GM12875 (cell line): ENCODE results near the gene ADGRG1.

Experiments used
- H3K4me3 ChIP-seq: one replicate; pipeline ENCODE4 v1.5.1; 2011; ENCODE audit warnings: low read depth, low read length, control low read depth
- CTCF ChIP-seq: IDR thresholded peaks from 2 replicates; pipeline ENCODE4 v1.5.1; 2011; ENCODE audit warnings: low read depth, mild to moderate bottlenecking, control low read depth, inconsistent platforms, low read length, moderate library complexity, borderline replicate concordance; ENCODE audit not compliant: insufficient read depth

ADGRG1 gene

GRCh38 chr16:57611706-57612105 is 16.7 kb upstream of the ADGRG1 start:
- TF ChIP-seq CTCF, result no peak
- no peak overlapping the region for H3K4me3 ChIP-seq

- TF ChIP-seq CTCF, result no peak
- no peak overlapping the region for H3K4me3 ChIP-seq
Observed at GRCh38 chr16:57612494-57612893, 15.9 kb upstream of the ADGRG1 start.

- no peak for TF ChIP-seq CTCF
- no peak overlapping the region for H3K4me3 ChIP-seq
Observed at GRCh38 chr16:57613514-57613913, 14.9 kb upstream of the ADGRG1 start.

- H3K4me3 ChIP-seq, result no peak overlapping the region
- TF ChIP-seq CTCF, result no peak
Observed at GRCh38 chr16:57614536-57614935, 13.9 kb upstream of the ADGRG1 start.

GRCh38 chr16:57614944-57615343 is 13.5 kb upstream of the ADGRG1 start:
- no peak for TF ChIP-seq CTCF
- H3K4me3 ChIP-seq, result no peak overlapping the region

GRCh38 chr16:57615813-57616212 is 12.6 kb upstream of the ADGRG1 start:
- no peak for TF ChIP-seq CTCF
- H3K4me3 ChIP-seq, result no peak overlapping the region

- no peak for TF ChIP-seq CTCF
- H3K4me3 ChIP-seq, result no peak overlapping the region
Observed at GRCh38 chr16:57616241-57616640, 12.2 kb upstream of the ADGRG1 start.
